HL-60 (cell line): ENCODE measurements around the gene LKAAEAR1.

Experiments
- CTCF ChIP-seq: IDR thresholded peaks from one replicate; pipeline ENCODE4 v1.5.1; 2011; ENCODE audit warnings: low read length, control low read depth, inconsistent platforms; ENCODE audit not compliant: insufficient read depth
- GABPA ChIP-seq: IDR thresholded peaks from 2 replicates; pipeline ENCODE4 v1.6.1; 2012; ENCODE audit warnings: low read depth
- POLR2AphosphoS5 ChIP-seq: IDR thresholded peaks from 2 replicates; pipeline ENCODE4 v1.6.1; 2012; ENCODE audit warnings: low read depth
- SPI1 ChIP-seq: IDR thresholded peaks from 2 replicates; pipeline ENCODE4 v1.6.1; 2012; ENCODE audit warnings: low read depth, mild to moderate bottlenecking, borderline replicate concordance
- TF ChIP-seq, protein P1 (sequence below): IDR thresholded peaks from 2 replicates; pipeline ENCODE4 v1.6.1; 2012; ENCODE audit warnings: low read depth; ENCODE audit not compliant: insufficient replicate concordance

- no peak for TF ChIP-seq CTCF
- no peak for TF ChIP-seq POLR2AphosphoS5
- no peak for TF ChIP-seq SPI1
- no peak for TF ChIP-seq GABPA
- TF ChIP-seq, protein P1, sequence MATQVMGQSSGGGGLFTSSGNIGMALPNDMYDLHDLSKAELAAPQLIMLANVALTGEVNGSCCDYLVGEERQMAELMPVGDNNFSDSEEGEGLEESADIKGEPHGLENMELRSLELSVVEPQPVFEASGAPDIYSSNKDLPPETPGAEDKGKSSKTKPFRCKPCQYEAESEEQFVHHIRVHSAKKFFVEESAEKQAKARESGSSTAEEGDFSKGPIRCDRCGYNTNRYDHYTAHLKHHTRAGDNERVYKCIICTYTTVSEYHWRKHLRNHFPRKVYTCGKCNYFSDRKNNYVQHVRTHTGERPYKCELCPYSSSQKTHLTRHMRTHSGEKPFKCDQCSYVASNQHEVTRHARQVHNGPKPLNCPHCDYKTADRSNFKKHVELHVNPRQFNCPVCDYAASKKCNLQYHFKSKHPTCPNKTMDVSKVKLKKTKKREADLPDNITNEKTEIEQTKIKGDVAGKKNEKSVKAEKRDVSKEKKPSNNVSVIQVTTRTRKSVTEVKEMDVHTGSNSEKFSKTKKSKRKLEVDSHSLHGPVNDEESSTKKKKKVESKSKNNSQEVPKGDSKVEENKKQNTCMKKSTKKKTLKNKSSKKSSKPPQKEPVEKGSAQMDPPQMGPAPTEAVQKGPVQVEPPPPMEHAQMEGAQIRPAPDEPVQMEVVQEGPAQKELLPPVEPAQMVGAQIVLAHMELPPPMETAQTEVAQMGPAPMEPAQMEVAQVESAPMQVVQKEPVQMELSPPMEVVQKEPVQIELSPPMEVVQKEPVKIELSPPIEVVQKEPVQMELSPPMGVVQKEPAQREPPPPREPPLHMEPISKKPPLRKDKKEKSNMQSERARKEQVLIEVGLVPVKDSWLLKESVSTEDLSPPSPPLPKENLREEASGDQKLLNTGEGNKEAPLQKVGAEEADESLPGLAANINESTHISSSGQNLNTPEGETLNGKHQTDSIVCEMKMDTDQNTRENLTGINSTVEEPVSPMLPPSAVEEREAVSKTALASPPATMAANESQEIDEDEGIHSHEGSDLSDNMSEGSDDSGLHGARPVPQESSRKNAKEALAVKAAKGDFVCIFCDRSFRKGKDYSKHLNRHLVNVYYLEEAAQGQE = no peak
Observed at GRCh38 chr20:64043768-64044167, 40.4 kb downstream of the LKAAEAR1 start.
